Endothelial cell of umbilical vein (primary cell): ENCODE data around the gene CRKL. TPM values are rescaled to one million over a fixed set of nuclear protein-coding genes. Genes with fewer than 3 reads are reported as not detected.

Experiments
- BruUV-seq: library from RNA; stranded (reverse); fragments of 400-500 nt; replicated peaks from 2 replicates; lab custom pipeline; 2021; lab: Mats Ljungman, UMichigan
- CTCF ChIA-PET: fragments of 300-600, 350-600 bp; sonication (Branson Sonifier 250); formaldehyde crosslinking; loops from one replicate; lab custom pipeline; 2021; ENCODE audit warnings: antibody characterized with exemption, inconsistent platforms; lab: Charles Lee
- POLR2A ChIA-PET: fragments of 300-600, 350-600 bp; sonication (Branson Sonifier 250); formaldehyde crosslinking; loops from one replicate; lab custom pipeline; 2021; ENCODE audit warnings: antibody characterized with exemption, inconsistent platforms; lab: Charles Lee
- DNase-seq: peaks from one replicate; pipeline ENCODE4 v3.0.0-alpha.2; 2011; ENCODE audit warnings: low read depth, low spot score
- FAIRE-seq: peaks from 2 replicates; lab custom pipeline; 2011; peaks lifted over from hg19 to GRCh38; lab: Jason Lieb, UNC
- H2AFZ ChIP-seq: 2 replicates; pipeline ENCODE4 v1.6.0; 2012; ENCODE audit warnings: low read depth, low read length, control low read depth, inconsistent platforms
- H3K27ac ChIP-seq: 2 replicates; pipeline ENCODE4 v1.5.1; 2011; ENCODE audit warnings: low read depth, mild to moderate bottlenecking, control low read depth, low read length, moderate library complexity; ENCODE audit not compliant: insufficient read depth
- H3K27me3 ChIP-seq, 2 experiments: 2 replicates each; pipeline versions ENCODE4 v1.6.0 to v1.6.1; 2011; ENCODE audit warnings: low read length in 2 of 2, mixed read lengths in 1 of 2; ENCODE audit not compliant: control insufficient read depth in 2 of 2, insufficient read depth in 2 of 2
- H3K36me3 ChIP-seq, 2 experiments: 2 replicates in 1 of 2; 3 replicates in 1 of 2; pipeline ENCODE4 v1.5.1; 2011; ENCODE audit warnings: low read length in 2 of 2, mild to moderate bottlenecking in 1 of 2, moderate library complexity in 1 of 2; ENCODE audit not compliant: control insufficient read depth in 2 of 2, insufficient read depth in 2 of 2; ENCODE audit errors: extremely low read depth in 1 of 2
- H3K4me1 ChIP-seq: 3 replicates; pipeline ENCODE4 v1.5.1; 2011; ENCODE audit warnings: mild to moderate bottlenecking, low read length; ENCODE audit not compliant: control insufficient read depth, insufficient read depth; ENCODE audit errors: extremely low read depth
- H3K4me2 ChIP-seq: 2 replicates; pipeline ENCODE4 v1.6.1; 2011; ENCODE audit warnings: low read length, control low read depth, mixed read lengths; ENCODE audit not compliant: insufficient read depth
- H3K4me3 ChIP-seq, 3 experiments: fragments of 200-600 bp in 1 of 3; sonication (generic), shearing (Covaris generic) in 1 of 3; replicated peaks in 1 of 3; 2 replicates each; pipeline ENCODE4 v1.5.1; 2011 to 2016; ENCODE audit warnings: control low read depth in 3 of 3, low read length in 3 of 3, mild to moderate bottlenecking in 2 of 3, inconsistent platforms in 1 of 3, low read depth in 1 of 3, moderate library complexity in 1 of 3; ENCODE audit not compliant: insufficient read depth in 1 of 3
- H3K79me2 ChIP-seq: 2 replicates; pipeline ENCODE4 v1.6.0; 2012; ENCODE audit warnings: low read length, inconsistent platforms; ENCODE audit not compliant: control insufficient read depth, insufficient read depth
- H3K9ac ChIP-seq: replicated peaks from 2 replicates; pipeline ENCODE3; 2011; ENCODE audit warnings: low read length, control low read depth; ENCODE audit not compliant: insufficient read depth; ENCODE audit errors: extremely low read depth
- H3K9me1 ChIP-seq: replicated peaks from 3 replicates; pipeline ENCODE4 v1.6.0; 2011; ENCODE audit warnings: mild to moderate bottlenecking, low read length; ENCODE audit not compliant: control insufficient read depth, insufficient read depth; ENCODE audit errors: extremely low read depth
- H3K9me3 ChIP-seq: replicated peaks from 2 replicates; pipeline ENCODE4 v1.5.1; 2012; ENCODE audit warnings: low read length, inconsistent platforms; ENCODE audit not compliant: control insufficient read depth, insufficient read depth
- H4K20me1 ChIP-seq: replicated peaks from 2 replicates; pipeline ENCODE3; 2011; ENCODE audit warnings: mild to moderate bottlenecking, low read length; ENCODE audit not compliant: control insufficient read depth, insufficient read depth; ENCODE audit errors: extremely low read depth
- CTCF ChIP-seq, 2 donors: IDR thresholded peaks; 1 replicate in 1 of 2; 2 replicates in 1 of 2; pipeline ENCODE4 v1.5.1; 2011; ENCODE audit warnings: low read length in 2 of 2, mild to moderate bottlenecking in 2 of 2, moderate library complexity in 2 of 2, control low read depth in 1 of 2, inconsistent platforms in 1 of 2, low read depth in 1 of 2; ENCODE audit not compliant: insufficient read depth in 1 of 2; ENCODE audit errors: extremely low read depth in 1 of 2
- EZH2 ChIP-seq: IDR thresholded peaks from 2 replicates; pipeline ENCODE4 v1.6.1; 2012; ENCODE audit warnings: borderline replicate concordance, low read depth, mild to moderate bottlenecking, moderate library complexity, low read length, inconsistent platforms; ENCODE audit not compliant: severe bottlenecking
- FOS ChIP-seq: IDR thresholded peaks from 2 replicates; pipeline ENCODE4 v1.6.1; 2011; ENCODE audit warnings: mild to moderate bottlenecking, low read length, moderate library complexity, borderline replicate concordance; ENCODE audit not compliant: insufficient read depth
- GATA2 ChIP-seq: IDR thresholded peaks from 2 replicates; pipeline ENCODE4 v1.7.0; 2011; ENCODE audit warnings: low read depth, mild to moderate bottlenecking, moderate library complexity, mixed read lengths, low read length; ENCODE audit not compliant: insufficient read length, insufficient read depth
- JUN ChIP-seq: IDR thresholded peaks from 2 replicates; pipeline ENCODE4 v1.6.1; 2011; ENCODE audit warnings: borderline replicate concordance, low read depth; ENCODE audit not compliant: insufficient read length, insufficient read depth
- MYC ChIP-seq: IDR thresholded peaks from one replicate; pipeline ENCODE4 v1.6.1; 2011; ENCODE audit warnings: mild to moderate bottlenecking, low read depth, low read length
- POLR2A ChIP-seq: IDR thresholded peaks from 2 replicates; pipeline ENCODE4 v1.6.1; 2012; ENCODE audit warnings: low read depth, mild to moderate bottlenecking, control low read depth, low read length
- POLR2AphosphoS5 ChIP-seq: IDR thresholded peaks from 2 replicates; pipeline ENCODE4 v1.6.1; 2012; ENCODE audit warnings: low read depth, mild to moderate bottlenecking, control low read depth, low read length, moderate library complexity; ENCODE audit not compliant: insufficient read depth
- dilution Hi-C: fragments of 300-500 bp; cut with MboI; formaldehyde crosslinking; loops from one replicate; pipeline ENCODE4 v1.15.0; 2019; ENCODE audit warnings: low sequenced_read_pairs; ENCODE audit not compliant: extremely low pct_ligation_motif_present
- intact Hi-C: fragments of 100-400 bp; cut with micrococcal nuclease; formaldehyde crosslinking; loops from one replicate; pipeline ENCODE4 v1.10.0; 2022
- polyA plus RNA-seq, 4 experiments: library from polyadenylated mRNA; depleted of rRNA in 3 of 4; stranded (reverse) in 3 of 4; unstranded in 1 of 4; fragments of >200 nt; gene quantifications; 2 replicates each; pipeline versions ENCODE4 v1.2.1 to v1.2.3, GENCODE V29; 2011 to 2012; ENCODE audit warnings: missing spikeins in 1 of 4
- total RNA-seq: library from RNA; stranded (reverse); gene quantifications from 2 replicates; pipeline ENCODE4 v1.2.3, GENCODE V29; 2021
- TF ChIP-seq, protein P1 (sequence below): IDR thresholded peaks from 2 replicates; pipeline ENCODE4 v1.6.1; 2011; ENCODE audit not compliant: insufficient read depth, insufficient read length

The CRKL gene
- total and polyA plus RNA-seq, 2 donors (not counting 3 experiments of a cell fraction or from before 2014, with no cell fraction given), result 18.0 to 50.6 TPM

DNA sequence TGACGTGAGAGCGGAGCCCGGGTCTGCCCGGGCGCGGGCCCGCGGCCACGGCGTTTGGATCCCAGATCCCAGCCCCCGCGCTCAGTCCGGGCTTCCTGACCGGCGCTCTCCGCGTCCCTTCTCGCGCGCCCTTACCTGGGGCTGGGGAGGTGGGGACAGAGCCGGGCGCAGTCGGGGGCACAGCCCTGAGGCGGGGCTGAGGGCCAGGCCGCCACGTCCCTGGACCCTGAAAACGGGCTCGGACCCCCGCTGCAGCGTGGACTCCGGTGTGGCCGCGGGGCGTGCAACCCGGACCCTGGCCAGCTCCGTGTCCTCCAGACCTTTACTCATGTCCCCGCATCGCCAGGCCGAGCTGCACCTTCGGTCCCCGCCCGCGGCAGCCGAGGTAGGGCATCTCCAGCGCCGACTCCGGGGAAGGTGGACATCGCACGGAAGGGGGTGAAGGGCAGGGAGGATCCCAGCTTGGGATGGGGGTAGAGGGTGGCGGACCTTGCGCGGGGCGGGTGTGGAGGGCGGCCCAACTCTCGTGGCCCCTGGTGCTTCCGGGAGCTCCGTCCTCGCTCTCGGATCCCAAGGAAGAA is 40.0 kb downstream of the CRKL start:
- H3K4me2 ChIP-seq, result peak overlapping the region; percentile 61
- peaks cover 0 to 5% of the 10 kb centered on the region in 2 experiments for H3K27me3 ChIP-seq
- FAIRE-seq (no peak), DNase-seq (no peak)
- peak overlapping the region; percentile 1 for H3K9ac ChIP-seq
- ChIA-PET POLR2A (interaction anchor here (1.1 kb wide), 1 partner anchor 71 kb away, joined by 4 read pairs; no protein-coding TSS in a partner anchor), CTCF (interaction anchor here (0.8 to 4.5 kb wide), 6 partner anchors 11 to 72 kb away, joined by 3 to 27 read pairs (median 6); partner anchors contain the start of genes AIFM3, CRKL and LZTR1)
- peak; percentile 53 for TF ChIP-seq EZH2
- no peak for TF ChIP-seq FOS
- peaks cover 1% of the 10 kb centered on the region for H3K79me2 ChIP-seq
- H3K27ac ChIP-seq, result no peak overlapping the region
- H2AFZ ChIP-seq, result peak overlapping the region; percentile 79
- H4K20me1 ChIP-seq, result no peaks in the 10 kb centered on the region
- intact Hi-C loops (loop anchor here (2.0 kb wide), 1 partner anchor 72 kb away; no protein-coding TSS in a partner anchor), dilution Hi-C loops (no loop called here)
- H3K9me1 ChIP-seq, result no peaks in the 10 kb centered on the region
- peak overlapping the region; percentile 7 to 45 (median 24) for H3K4me3 ChIP-seq
- H3K4me1 ChIP-seq, result peaks cover 10% of the 10 kb centered on the region
- H3K36me3 ChIP-seq, result peaks cover 5 to 8% of the 10 kb centered on the region in 2 experiments
- no peaks in the 10 kb centered on the region for H3K9me3 ChIP-seq
- BruUV-seq, result no TSS peak

DNA sequence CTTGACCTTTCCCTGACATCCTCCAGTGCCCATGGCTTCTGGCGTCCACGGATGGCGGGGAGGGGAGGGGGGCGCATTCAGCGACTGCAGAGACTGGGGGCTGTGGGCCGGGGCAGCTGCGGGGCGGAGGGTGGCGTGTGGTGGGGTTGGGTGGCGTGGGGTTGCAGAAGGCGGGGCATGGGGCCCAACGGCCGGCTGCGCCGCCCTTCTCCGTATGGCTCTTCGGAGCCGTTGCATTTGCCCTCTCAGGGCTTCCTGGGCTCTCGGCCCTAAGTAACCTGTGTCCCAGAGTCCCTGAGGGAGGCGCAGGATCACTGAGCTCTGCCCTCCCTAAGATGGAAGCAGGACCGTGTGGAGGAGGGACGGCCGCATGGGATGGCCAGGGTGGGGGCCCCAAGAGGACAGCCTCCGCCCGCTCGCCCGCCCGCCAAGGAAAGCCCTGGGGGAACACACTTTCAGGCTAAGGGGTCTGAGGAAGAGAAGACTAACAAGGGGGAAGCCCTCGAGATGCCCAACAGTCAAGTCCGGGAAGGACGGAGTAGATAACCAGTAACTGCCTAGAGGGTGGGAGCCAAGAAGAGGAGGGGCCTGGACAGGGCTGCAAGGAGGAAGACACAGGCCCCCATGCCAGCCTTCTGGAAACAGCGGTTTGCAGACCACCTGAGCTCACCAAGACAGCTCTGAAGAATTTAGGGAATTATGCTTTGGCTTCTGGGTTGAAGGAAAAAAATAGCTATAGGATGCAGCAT is 40.6 kb downstream of the CRKL start:
- POLR2A ChIA-PET, result interaction anchor here (1.1 kb wide), 1 partner anchor 72 kb away, joined by 4 read pairs; no protein-coding TSS in a partner anchor
- no peak for TF ChIP-seq GATA2
- no peak for TF ChIP-seq MYC
- TF ChIP-seq JUN, result no peak
- TF ChIP-seq EZH2, result no peak
- no peak for TF ChIP-seq POLR2AphosphoS5
- TF ChIP-seq, protein P1, sequence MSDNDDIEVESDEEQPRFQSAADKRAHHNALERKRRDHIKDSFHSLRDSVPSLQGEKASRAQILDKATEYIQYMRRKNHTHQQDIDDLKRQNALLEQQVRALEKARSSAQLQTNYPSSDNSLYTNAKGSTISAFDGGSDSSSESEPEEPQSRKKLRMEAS, result no peak
- no peak for TF ChIP-seq POLR2A
- TF ChIP-seq FOS, result no peak
- no peak for TF ChIP-seq CTCF (IDR thresholded peaks at IDR 0.05; ENCODE audit: extremely low read depth in 1 of 2, insufficient read depth in 1 of 2, low read depth in 1 of 2, low read length in 2 of 2)
- peaks cover 1% of the 10 kb centered on the region for H3K79me2 ChIP-seq
- no peaks in the 10 kb centered on the region for H3K9me3 ChIP-seq
- H3K9me1 ChIP-seq, result no peaks in the 10 kb centered on the region
- H3K4me1 ChIP-seq, result peaks cover 10% of the 10 kb centered on the region
- H4K20me1 ChIP-seq, result no peaks in the 10 kb centered on the region
- peak overlapping the region; percentile 7 to 45 (median 24) for H3K4me3 ChIP-seq
- peak overlapping the region; percentile 79 for H2AFZ ChIP-seq
- dilution Hi-C loops, result no loop called here
- intact Hi-C loops, result loop anchor here (2.0 kb wide), 1 partner anchor 73 kb away; no protein-coding TSS in a partner anchor
- FAIRE-seq, result peak; percentile 35
- CTCF ChIA-PET, result interaction anchor here (0.6 to 4.5 kb wide), 6 partner anchors 10 to 112 kb away, joined by 3 to 27 read pairs (median 6); partner anchors contain the start of genes AIFM3, CRKL and LZTR1
- DNase-seq, result no peak
- peak overlapping the region; percentile 1 for H3K9ac ChIP-seq
- H3K36me3 ChIP-seq, result peaks cover 0 to 6% of the 10 kb centered on the region in 2 experiments
- no TSS peak for BruUV-seq
- H3K27ac ChIP-seq, result no peak overlapping the region
- H3K27me3 ChIP-seq, result peaks cover 0 to 5% of the 10 kb centered on the region in 2 experiments
- H3K4me2 ChIP-seq, result peak overlapping the region; percentile 61
